Duodenal mucosa (tissue), 2 donors: Measurements from ENCODE around the gene TUBB2B.
"Not testable (repeated sequence)": the region's sequence is repeated elsewhere in the genome, so short reads cannot be mapped to it uniquely, and the experiment has no call there.

Source experiments
- H3K27ac ChIP-seq: one replicate; pipeline ENCODE4 v1.7.0; 2013; ENCODE audit warnings: low read depth, low read length
- H3K27me3 ChIP-seq, 2 donors: one replicate each; pipeline ENCODE4 v1.7.0; 2013; ENCODE audit warnings: low read length in 2 of 2, control low read depth in 1 of 2; ENCODE audit not compliant: insufficient read depth in 2 of 2, control insufficient read depth in 1 of 2
- H3K36me3 ChIP-seq, 2 donors: one replicate each; pipeline ENCODE4 v1.7.0; 2013; ENCODE audit warnings: low read length in 2 of 2, control low read depth in 1 of 2; ENCODE audit not compliant: insufficient read depth in 2 of 2, control insufficient read depth in 1 of 2
- H3K4me1 ChIP-seq, 2 donors: one replicate each; pipeline ENCODE4 v1.7.0; 2013; ENCODE audit warnings: low read length in 2 of 2, control low read depth in 1 of 2; ENCODE audit not compliant: insufficient read depth in 2 of 2, control insufficient read depth in 1 of 2
- H3K4me3 ChIP-seq, 2 donors: one replicate each; pipeline ENCODE4 v1.7.0; 2013; ENCODE audit warnings: low read length in 2 of 2, low read depth in 1 of 2
- H3K9ac ChIP-seq, 2 donors: one replicate each; pipeline ENCODE4 v1.7.0; 2013; ENCODE audit warnings: low read length in 2 of 2, low read depth in 1 of 2
- H3K9me3 ChIP-seq, 2 donors: one replicate each; pipeline ENCODE4 v1.7.0; 2013; ENCODE audit warnings: low read length in 2 of 2, control low read depth in 1 of 2; ENCODE audit not compliant: control insufficient read depth in 1 of 2

Gene TUBB2B

GRCh38 chr6:3201388-3201787 is 26.1 kb downstream of the TUBB2B start:
- Histone ChIP-seq H3K4me3 (no peak overlapping the region), H3K4me1 (no peaks in the 10 kb centered on the region), H3K36me3 (no peaks in the 10 kb centered on the region), H3K9ac (no peak overlapping the region), H3K27ac (no peak overlapping the region), H3K27me3 (peaks cover 4 to 5% of the 10 kb centered on the region in 2 donors), H3K9me3 (no peaks in the 10 kb centered on the region)

GRCh38 chr6:3200682-3201081 is 26.8 kb downstream of the TUBB2B start:
- Histone ChIP-seq H3K9me3 (no peaks in the 10 kb centered on the region), H3K36me3 (no peaks in the 10 kb centered on the region), H3K27ac (no peak overlapping the region), H3K4me1 (no peaks in the 10 kb centered on the region), H3K4me3 (no peak overlapping the region), H3K27me3 (peaks cover 4 to 5% of the 10 kb centered on the region in 2 donors), H3K9ac (no peak overlapping the region)

GRCh38 chr6:3199382-3199781 is 28.1 kb downstream of the TUBB2B start:
- H3K36me3 ChIP-seq = no peaks in the 10 kb centered on the region
- H3K9me3 ChIP-seq = no peaks in the 10 kb centered on the region
- H3K4me1 ChIP-seq = no peaks in the 10 kb centered on the region
- H3K27ac ChIP-seq = no peak overlapping the region
- no peak overlapping the region for H3K9ac ChIP-seq
- H3K27me3 ChIP-seq = peaks cover 4 to 5% of the 10 kb centered on the region in 2 donors
- H3K4me3 ChIP-seq = no peak overlapping the region

GRCh38 chr6:3197734-3198133 is 29.7 kb downstream of the TUBB2B start:
- not testable (repeated sequence) for H3K9ac ChIP-seq, H3K36me3 ChIP-seq, H3K27me3 ChIP-seq, H3K9me3 ChIP-seq, H3K4me3 ChIP-seq, H3K27ac ChIP-seq, H3K4me1 ChIP-seq

- no peaks in the 10 kb centered on the region for H3K4me1 ChIP-seq
- no peak overlapping the region for H3K27ac ChIP-seq
- no peaks in the 10 kb centered on the region for H3K27me3 ChIP-seq
- no peaks in the 10 kb centered on the region for H3K36me3 ChIP-seq
- H3K9me3 ChIP-seq = no peaks in the 10 kb centered on the region
- H3K4me3 ChIP-seq = no peak overlapping the region
- no peak overlapping the region for H3K9ac ChIP-seq
Measured at GRCh38 chr6:3196770-3197169, 30.7 kb downstream of the TUBB2B start.

GRCh38 chr6:3195695-3196497 is 31.6 kb downstream of the TUBB2B start:
- H3K9ac ChIP-seq = no peak overlapping the region
- no peak overlapping the region for H3K27ac ChIP-seq
- H3K4me3 ChIP-seq = no peak overlapping the region
- no peaks in the 10 kb centered on the region for H3K27me3 ChIP-seq
- no peaks in the 10 kb centered on the region for H3K36me3 ChIP-seq
- no peaks in the 10 kb centered on the region for H3K9me3 ChIP-seq
- H3K4me1 ChIP-seq = no peaks in the 10 kb centered on the region

- no peak overlapping the region for H3K4me3 ChIP-seq
- no peaks in the 10 kb centered on the region for H3K27me3 ChIP-seq
Measured at GRCh38 chr6:3195420-3195694, 32.1 kb downstream of the TUBB2B start.

GRCh38 chr6:3194535-3195419 is 32.7 kb downstream of the TUBB2B start:
- Histone ChIP-seq H3K4me1 (no peaks in the 10 kb centered on the region), H3K9ac (no peak overlapping the region), H3K27me3 (no peaks in the 10 kb centered on the region), H3K4me3 (no peak overlapping the region), H3K36me3 (no peaks in the 10 kb centered on the region), H3K27ac (no peak overlapping the region), H3K9me3 (no peaks in the 10 kb centered on the region)

More at GRCh38 chr6:3195420-3195694, 32.1 kb downstream of the TUBB2B start:
- Histone ChIP-seq H3K27ac (no peak overlapping the region), H3K9me3 (no peaks in the 10 kb centered on the region), H3K36me3 (no peaks in the 10 kb centered on the region), H3K4me1 (no peaks in the 10 kb centered on the region), H3K9ac (no peak overlapping the region)

- Histone ChIP-seq H3K4me3 (no peak overlapping the region), H3K9ac (no peak overlapping the region), H3K27me3 (no peaks in the 10 kb centered on the region), H3K4me1 (no peaks in the 10 kb centered on the region), H3K9me3 (no peaks in the 10 kb centered on the region), H3K36me3 (no peaks in the 10 kb centered on the region), H3K27ac (no peak overlapping the region)
Measured at GRCh38 chr6:3193102-3193849, 34.2 kb downstream of the TUBB2B start.

- Histone ChIP-seq H3K27ac (no peak overlapping the region), H3K27me3 (no peaks in the 10 kb centered on the region), H3K9me3 (no peaks in the 10 kb centered on the region)
Measured at GRCh38 chr6:3190779-3191178, 36.7 kb downstream of the TUBB2B start.

More at GRCh38 chr6:3190779-3191178, 36.7 kb downstream of the TUBB2B start:
- Histone ChIP-seq H3K9ac (no peak overlapping the region), H3K36me3 (no peaks in the 10 kb centered on the region), H3K4me3 (no peak overlapping the region), H3K4me1 (no peaks in the 10 kb centered on the region)
